Measurements from ENCODE around the gene TM7SF2.

Gene TM7SF2

DNA sequence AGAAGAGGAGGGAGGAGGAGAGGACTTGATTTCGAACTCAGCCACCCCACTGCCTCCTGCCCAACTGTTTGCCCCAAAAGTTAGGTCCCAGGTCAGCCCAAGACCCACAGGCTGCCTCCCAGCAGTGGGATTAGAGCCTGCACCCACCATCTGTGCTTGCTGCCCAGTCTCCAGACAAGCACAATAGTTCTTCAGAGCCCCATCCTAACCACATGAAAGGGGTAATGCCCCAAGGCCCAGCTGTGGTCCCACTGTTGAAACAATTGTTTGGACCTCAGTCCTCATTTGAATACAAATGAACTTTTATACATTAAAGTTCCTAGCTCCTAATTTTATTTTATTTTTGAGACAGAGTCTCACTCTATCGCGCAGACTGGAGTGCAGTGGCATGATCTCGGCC lies 21.0 kb upstream of the TM7SF2 start:
- no peak for DNase-seq

DNA sequence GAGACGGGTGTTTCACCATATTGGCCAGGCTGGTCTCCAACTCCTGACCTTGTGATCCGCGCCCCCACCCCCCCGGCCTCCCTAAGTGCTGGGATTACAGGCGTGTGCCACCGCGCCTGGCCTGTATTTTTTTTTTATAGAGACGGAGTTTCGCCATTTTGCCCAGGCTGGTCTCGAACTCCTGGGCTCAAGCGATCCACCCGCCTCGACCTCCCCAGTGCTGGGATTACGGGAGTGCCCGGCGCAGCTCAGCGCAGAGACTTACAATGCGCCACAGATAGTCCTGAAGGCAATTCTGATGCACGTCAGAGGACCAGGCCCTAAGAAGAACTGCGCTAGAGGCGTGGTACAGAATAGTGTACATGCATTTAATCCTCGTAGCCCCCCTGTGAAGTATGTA lies 16.2 kb upstream of the TM7SF2 start:
- DNase-seq: no peak

DNA sequence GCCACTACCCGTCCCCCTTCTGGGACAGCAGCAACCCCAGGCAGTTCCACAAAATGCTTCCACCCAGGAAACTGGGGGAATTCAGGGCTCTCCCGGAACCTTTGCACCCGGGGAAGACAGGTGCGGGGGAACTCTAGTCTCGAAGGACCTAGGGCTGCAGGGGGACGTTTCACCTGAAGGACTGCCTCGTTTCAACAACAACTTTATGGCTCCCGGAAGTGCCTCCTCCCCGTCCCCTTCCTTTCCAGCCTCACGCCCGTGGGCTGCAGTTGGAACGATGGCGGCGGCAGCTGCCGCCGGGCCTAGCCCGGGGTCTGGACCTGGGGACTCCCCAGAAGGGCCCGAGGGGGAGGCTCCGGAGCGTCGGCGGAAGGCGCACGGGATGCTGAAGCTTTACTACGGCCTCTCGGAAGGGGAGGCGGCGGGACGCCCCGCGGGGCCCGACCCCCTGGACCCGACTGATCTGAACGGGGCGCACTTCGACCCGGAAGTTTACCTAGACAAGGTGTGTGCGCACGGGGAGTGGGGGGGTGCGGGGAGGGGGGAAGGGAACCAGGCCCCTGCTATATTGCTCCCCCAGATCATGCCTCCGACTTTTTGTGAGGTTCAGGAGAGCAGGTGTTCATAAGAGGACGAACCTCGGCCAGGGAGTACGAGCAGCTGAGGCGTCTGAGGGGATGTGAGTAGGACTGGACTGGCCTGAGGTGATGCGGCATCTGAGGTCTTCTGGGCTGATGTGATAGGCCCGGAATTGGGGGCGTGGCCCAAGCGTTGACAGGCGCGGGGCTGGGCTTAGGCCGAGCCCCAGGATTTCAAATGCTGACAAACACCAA lies 15.5 kb upstream of the TM7SF2 start, which contains the start of gene VPS51:
Gene VPS51, plus strand, starts transcription at position 241 of the 833 bp plus-strand sequence. Its CDS starts 37 bp downstream, at position 278.
- DNase-seq: peak; percentile 92

DNA sequence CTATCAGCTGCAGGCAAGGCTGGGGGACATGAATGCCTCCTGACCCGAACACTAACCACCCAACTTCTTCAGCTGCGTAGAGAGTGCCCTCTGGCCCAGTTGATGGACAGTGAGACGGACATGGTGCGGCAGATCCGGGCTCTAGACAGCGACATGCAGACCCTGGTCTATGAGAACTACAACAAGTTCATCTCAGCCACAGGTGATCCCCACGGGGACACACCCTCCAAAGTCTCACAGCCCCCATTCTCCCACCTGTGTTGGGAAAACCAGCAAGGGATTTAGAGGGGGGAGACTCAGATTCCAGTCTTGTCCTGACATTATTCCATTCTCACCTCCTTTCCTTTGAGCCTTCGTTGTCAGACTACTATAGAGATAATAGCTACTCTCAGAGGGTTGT lies 14.7 kb upstream of the TM7SF2 start:
- no peak for DNase-seq

DNA sequence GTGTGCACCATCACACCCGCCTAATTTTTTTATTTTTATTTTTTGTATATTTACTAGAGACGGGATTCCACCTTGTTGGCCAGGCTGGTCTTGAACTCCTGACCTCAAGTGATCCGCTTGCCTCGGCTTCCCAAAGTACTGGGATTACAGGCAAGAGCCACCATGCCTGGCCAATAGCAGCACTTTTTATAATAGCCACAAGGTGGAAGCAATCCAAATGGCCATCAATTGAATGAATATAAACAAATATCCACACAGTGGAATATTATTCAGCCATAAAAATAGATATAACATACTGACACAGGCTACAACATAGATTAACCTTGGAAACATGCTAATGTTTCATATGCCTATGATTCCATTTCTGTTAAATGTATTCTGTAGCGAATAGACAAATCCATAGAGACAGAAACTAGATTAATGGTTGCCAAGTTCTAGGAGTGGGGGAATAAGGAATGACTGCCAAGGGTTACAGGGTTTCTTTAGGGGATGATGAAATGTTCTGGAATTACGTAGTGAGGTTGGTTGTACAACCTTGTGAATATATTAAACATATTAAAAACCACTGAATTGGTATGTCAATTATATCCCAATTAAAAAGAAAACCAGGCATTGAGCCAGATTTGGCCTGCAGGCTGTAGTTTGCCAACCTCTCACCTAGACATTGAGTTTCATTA lies 10.9 kb upstream of the TM7SF2 start:
- DNase-seq: no peak

DNA sequence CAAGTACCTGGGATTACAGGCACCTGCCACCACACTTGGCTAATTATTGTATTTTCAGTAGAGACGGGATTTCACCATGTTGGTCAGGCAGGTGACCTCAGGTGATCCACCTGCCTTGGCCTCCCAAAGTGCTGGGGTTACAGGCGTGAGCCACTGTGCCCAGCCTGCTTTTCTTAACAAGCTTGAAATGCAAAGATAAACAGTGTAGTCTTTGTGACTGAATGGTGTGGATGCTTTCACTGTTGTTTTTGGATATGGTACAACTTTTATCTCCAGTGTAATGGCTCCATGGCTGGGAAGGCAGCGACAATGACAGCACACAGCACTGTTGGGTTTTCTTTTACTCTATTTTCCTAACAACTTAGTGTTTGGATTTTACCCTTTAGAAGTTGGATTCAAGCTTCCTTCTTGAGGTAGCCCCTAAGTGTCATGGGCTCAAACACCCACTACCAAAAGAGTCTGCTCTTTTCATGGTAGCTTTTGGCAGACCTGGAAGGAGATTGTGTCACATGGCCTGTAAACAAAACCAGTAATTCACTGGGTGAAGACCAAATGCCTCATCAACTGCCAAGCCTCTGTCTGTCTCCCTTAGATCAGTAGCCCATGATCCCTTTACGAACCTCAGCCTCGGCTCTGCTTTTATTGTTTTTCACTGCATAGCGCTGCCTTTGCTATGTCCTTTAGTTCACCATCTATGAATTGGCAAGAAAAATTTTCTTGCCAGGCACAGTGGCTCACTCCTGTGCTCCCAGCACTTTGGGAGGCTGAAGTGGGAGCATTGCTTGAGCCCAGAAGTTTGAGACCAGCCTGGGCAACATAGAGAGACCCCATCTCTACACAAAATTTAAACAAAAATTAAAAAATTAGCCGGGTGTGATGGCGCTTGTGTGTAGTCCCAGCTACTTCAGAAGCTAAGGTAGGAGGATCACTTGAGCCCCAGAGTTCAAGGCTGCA lies 9.3 kb upstream of the TM7SF2 start:
- DNase-seq: no peak

DNA sequence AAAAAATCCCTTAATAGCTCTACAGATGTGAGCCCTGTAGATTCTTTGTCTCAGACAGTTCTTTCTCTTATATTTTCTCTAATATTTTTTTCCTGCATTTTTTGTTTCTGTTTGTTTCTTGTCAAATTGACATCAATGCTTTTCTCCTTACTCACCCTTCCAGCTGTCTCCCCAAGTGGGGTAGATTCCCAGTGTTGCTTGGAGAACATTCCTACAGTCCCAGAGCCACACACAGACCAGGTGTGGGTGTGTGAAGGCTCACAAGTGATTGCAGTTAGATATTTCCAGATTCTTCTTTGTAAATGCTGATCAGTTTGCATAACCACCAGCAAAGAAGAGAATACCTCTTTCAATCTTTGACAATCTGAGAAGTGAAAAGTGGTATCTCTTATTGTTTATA lies 8.2 kb upstream of the TM7SF2 start:
- DNase-seq: no peak

DNA sequence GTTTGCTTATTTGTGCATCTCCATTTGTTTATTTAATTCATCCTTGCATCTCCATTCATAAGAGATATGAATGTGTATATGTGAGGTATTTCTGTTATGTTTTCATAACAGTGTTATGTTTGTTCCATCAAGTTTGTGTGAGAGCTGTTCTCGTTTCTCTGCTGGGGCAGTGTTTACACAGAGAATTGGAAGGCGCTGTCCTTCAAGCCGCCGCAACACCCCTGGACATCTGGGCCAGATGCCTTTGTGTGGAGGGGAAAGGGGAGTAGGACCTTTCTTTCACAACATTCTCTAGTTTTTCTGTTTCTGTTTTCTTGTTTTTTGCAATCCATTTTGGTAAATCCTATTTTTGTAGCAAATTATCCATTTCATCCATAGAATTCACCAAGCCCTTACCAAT lies 7.0 kb upstream of the TM7SF2 start:
- no peak for DNase-seq

DNA sequence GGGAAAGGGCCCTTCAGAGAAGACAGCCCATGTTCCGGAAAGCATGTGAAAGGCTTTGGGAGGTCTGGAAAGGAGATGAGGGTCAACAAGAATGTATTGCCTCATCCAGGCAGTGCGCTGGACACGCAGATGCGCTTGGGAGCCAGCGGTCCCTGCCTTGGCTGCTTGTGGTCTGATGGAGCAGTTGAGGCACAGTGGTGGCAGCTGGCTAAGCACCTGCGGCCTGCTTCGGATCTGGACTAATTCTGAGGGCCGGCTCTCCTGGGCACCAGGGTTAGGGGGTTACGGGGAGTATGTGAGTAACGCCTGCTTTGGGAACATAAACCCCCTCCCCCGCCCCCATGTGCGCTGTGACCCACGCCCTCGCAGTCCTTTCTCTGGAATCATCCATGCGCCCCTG lies 4.6 kb upstream of the TM7SF2 start:
- DNase-seq: no peak

DNA sequence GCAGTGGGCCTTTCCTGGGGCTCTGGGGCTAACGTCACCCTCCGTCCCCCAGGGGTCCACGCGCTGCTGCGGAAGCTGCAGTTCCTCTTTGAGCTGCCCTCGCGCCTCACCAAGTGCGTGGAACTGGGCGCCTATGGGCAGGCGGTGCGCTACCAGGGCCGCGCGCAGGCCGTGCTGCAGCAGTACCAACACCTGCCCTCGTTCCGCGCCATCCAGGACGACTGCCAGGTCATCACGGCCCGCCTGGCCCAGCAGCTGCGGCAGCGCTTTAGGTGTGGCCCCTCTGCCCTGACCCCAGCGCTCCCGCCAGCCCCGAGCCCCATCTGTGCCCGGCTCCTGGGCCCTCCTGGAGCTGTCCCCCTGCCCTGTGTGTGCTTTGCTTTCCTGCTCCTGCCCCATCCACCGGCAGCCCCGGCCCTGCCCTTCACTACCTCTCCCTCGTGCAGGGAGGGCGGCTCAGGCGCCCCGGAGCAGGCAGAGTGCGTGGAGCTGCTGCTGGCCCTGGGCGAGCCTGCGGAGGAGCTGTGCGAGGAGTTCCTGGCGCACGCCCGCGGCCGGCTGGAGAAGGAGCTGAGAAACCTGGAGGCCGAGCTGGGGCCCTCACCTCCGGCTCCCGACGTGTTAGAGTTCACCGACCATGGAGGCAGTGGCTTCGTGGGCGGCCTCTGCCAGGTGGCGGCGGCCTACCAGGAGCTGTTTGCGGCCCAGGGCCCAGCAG lies 3.8 kb upstream of the TM7SF2 start:
- no peak for DNase-seq

DNA sequence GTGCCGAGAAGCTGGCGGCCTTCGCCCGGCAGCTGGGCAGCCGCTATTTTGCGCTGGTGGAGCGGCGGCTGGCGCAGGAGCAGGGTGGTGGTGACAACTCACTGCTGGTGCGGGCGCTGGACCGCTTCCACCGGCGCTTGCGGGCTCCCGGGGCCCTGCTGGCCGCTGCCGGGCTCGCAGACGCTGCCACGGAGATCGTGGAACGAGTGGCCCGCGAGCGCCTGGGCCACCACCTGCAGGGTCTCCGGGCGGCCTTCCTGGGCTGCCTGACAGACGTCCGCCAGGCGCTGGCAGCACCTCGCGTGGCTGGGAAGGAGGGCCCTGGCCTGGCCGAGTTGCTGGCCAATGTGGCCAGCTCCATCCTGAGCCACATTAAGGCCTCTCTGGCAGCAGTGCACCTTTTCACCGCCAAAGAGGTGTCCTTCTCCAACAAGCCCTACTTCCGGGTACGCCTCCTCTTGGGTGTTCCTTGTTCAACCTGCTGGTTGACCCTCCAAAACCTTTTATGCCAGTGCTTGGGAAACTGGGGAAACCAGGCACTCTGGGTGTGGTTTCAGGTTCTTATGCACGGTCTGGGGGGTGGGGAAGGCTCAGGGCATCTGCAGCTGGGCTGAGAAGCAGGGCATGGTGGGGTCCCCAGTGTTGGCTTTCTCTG lies 3.1 kb upstream of the TM7SF2 start:
- no peak for DNase-seq

DNA sequence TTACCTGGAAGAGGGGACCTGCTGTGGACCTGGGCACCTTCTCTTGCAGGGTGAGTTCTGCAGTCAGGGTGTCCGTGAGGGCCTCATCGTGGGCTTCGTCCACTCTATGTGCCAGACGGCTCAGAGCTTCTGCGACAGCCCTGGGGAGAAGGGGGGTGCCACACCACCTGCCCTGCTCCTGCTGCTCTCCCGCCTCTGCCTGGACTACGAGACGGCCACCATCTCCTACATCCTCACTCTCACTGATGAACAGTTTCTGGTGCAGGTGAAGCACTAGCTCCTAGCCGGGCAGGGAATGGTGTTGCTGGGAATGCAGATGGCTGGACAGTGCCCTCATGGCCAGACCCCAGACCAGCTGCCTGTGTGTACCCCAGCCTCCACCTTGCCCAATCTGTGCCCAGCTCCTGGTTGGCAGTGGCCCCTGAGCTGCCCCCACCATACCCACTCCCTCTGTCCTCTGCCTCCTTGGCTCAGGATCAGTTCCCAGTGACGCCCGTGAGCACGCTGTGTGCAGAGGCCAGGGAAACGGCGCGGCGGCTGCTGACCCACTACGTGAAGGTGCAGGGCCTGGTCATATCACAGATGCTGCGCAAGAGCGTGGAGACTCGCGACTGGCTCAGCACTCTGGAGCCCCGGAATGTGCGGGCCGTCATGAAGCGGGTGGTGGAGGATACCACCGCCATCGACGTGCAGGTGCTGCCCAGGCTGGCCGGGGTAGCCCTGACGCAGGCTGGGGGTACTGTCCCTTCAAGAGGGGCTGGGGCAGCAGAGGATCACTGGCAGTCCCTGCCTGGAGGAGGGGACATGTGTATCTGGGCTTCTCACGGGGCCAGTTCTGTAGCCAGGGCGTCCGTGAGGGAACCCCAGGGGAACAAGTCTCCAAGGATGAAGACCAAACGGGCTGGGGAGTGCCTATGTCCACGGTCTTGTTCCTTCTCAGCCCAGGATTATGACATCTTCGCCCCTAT lies 2.2 kb upstream of the TM7SF2 start:
- DNase-seq: no peak

DNA sequence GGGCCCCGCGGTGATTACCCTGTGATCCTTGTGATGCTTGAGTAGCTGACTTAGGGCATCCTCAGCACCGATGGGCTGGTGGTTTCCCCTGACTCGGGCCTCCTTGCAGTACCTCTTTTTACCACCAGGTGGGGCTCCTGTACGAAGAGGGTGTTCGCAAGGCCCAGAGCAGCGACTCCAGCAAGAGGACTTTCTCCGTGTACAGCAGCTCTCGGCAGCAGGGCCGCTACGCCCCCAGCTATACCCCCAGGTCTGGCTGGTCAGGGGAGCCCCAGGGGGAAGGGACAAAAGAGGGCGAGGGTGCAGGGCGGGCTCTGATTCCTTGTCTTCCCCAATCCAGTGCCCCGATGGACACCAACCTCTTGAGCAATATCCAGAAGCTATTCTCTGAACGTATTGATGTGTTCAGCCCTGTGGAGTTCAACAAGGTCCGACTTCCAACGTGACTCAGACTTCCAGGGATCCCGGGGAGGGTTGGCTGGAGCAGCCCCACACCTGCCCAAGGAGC lies 1.3 kb upstream of the TM7SF2 start:
- DNase-seq: peak; percentile 74

DNA sequence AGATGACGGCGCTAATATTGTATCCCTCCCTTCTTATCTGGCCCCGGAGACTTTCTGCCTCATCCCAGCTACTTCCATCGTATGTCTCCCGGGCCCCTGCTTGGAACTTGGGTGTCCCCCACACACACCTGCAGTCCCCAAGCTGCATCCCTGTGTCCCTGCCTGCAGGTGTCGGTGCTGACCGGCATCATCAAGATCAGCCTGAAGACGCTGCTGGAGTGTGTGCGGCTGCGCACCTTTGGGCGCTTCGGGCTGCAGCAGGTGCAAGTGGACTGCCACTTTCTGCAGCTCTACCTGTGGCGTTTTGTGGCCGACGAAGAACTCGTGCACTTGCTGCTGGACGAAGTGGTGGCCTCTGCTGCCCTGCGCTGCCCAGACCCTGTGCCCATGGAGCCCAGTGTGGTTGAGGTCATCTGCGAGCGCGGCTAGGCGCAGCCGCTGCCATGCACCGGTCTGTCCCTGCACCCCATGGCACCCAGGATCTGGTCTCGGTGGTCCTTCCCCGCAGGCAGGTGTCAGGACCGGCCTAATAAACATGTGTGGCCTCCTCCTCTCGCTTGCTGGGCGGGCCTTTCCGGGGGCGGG lies 421 bp upstream of the TM7SF2 start:
- DNase-seq: no peak

DNA sequence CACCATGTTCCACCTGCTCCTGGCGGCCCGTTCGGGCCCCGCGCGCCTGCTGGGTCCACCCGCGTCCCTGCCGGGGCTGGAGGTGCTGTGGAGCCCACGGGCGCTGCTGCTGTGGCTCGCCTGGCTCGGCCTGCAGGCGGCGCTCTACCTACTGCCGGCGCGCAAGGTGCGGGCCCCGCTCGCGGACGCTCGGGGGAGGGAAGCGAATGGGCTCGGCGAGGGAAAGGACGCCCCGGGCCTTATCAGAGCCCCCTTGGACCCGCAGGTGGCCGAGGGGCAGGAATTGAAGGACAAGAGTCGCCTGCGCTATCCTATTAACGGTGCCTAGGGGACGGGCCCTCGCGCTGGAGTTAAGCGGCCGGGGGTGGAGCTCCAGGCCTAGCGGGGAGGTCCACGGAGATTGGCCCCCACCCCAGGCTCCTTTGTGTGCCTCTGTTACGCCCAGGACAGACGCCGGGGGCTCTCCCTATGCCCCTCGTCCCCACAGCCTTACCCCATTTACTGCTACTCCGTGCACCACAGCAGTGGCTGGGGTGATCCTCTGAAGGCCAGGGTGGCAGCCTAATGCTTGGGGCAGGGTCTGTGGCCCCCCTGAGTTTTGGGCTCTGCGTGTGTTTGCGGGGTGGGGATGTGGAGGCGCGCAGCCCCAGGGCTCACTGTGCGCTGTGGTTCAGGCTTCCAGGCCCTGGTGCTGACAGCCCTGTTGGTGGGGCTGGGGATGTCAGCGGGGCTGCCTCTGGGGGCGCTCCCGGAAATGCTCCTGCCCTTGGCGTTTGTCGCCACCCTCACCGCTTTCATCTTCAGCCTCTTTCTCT lies 1.1 kb downstream of the TM7SF2 start:
- DNase-seq: peak; percentile 20

DNA sequence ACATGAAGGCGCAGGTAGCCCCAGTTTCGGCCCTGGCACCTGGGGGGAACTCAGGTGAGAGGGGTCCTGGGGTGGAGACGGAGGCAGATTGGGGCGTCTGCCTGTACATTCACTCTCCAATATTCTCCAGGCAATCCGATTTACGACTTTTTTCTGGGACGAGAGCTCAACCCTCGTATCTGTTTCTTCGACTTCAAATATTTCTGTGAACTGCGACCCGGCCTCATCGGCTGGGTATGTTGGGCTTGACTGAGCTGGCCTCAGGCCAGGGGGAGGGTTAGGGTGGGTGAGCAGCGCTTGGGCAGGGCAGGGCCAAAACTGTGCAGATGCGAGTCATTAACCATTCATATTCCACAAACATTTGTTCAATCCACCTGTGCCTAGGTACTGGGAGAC lies 1.7 kb downstream of the TM7SF2 start:
- peak; percentile 27 for DNase-seq

DNA sequence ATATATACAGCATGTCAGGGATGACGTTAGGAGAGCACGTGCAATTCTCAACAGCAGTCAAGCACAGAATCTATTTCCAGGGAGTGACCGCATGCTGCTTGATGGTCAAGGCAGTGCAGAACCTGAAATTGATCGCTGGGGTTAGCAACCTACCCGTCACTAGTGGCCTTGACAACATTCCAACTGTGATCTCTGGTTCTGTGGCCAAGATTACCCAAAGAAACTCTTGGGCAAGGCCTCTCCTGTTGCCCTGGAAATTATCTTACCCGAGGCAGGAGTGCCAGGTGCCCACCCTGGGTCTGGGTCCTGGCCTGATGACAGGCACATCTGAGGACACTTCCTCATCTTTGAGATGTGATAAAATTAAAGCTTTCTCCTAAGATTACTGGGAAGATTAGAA lies 2.2 kb downstream of the TM7SF2 start:
- no peak for DNase-seq

DNA sequence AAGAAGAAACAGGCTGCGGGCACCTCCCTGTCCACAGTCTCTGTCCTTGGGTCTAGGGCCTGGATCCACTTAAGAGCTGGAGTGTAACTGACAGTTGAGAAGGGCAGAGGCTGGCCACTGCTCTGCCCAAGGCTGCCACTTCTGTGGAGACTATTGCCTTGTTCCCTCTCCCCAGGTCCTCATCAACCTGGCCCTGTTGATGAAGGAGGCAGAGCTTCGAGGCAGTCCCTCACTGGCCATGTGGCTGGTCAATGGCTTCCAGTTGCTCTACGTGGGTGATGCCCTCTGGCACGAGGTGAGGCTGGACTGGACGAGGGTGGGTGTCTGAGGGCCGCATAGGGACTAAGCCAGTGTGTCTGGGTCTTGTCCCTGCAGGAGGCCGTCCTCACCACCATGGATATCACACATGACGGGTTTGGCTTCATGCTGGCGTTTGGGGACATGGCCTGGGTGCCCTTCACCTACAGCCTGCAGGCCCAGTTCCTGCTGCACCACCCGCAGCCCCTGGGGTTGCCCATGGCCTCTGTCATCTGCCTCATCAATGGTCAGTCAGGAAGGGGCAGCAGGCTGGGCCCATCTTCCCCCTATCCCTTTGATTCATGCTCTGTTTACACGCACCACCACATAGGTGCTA lies 3.0 kb downstream of the TM7SF2 start:
- no peak for DNase-seq

All from fibroblast of skin of scalp (primary cell).